OCI-LY7 (cell line): ENCODE results near the gene IL4I1. TPM values are rescaled to one million over a fixed set of nuclear protein-coding genes. Genes with fewer than 3 reads are reported as not detected.

Source experiments
- BruUV-seq: library from RNA; stranded (reverse); fragments of 400-500 nt; replicated peaks from 2 replicates; lab custom pipeline; 2021; lab: Mats Ljungman, UMichigan
- CTCF ChIA-PET: fragments of 300-600 bp; sonication (Branson Sonifier 250); formaldehyde crosslinking; loops from one replicate; lab custom pipeline; 2022; ENCODE audit warnings: antibody characterized with exemption; ENCODE audit not compliant: unreplicated experiment; lab: Charles Lee
- POLR2A ChIA-PET: fragments of 300-600 bp; sonication (Branson Sonifier 250); formaldehyde crosslinking; loops from one replicate; lab custom pipeline; 2022; ENCODE audit warnings: antibody characterized with exemption; lab: Charles Lee
- DNase-seq: peaks from one replicate; pipeline ENCODE4 v3.0.0-alpha.2; 2015; ENCODE audit warnings: low spot score
- H2AFZ ChIP-seq: fragments of 200-600 bp; sonication (generic), shearing (Covaris generic); 2 replicates; pipeline ENCODE4 v1.6.1; 2014; ENCODE audit warnings: mild to moderate bottlenecking, antibody characterized with exemption, low read length, moderate library complexity
- H3K27ac ChIP-seq: fragments of 200-600 bp; sonication (generic); 2 replicates; pipeline ENCODE4 v1.5.1; 2014; ENCODE audit warnings: mixed run types, low read depth, mild to moderate bottlenecking, moderate library complexity, low read length, inconsistent platforms; ENCODE audit not compliant: poor library complexity, severe bottlenecking
- H3K36me3 ChIP-seq: fragments of 200-600 bp; sonication (generic); 2 replicates; pipeline ENCODE4 v1.6.1; 2014; ENCODE audit warnings: mild to moderate bottlenecking, antibody characterized with exemption, low read length, moderate library complexity, mixed read lengths; ENCODE audit not compliant: insufficient read depth
- H3K4me1 ChIP-seq: fragments of 200-600 bp; sonication (generic); 2 replicates; pipeline ENCODE4 v1.5.1; 2014; ENCODE audit warnings: mild to moderate bottlenecking, low read length; ENCODE audit not compliant: insufficient read depth, poor library complexity, severe bottlenecking
- H3K4me2 ChIP-seq: fragments of 200-600 bp; sonication (generic); 2 replicates; pipeline ENCODE4 v1.6.1; 2014; ENCODE audit warnings: mild to moderate bottlenecking, low read length
- H3K4me3 ChIP-seq: fragments of 200-600 bp; sonication (generic); 2 replicates; pipeline ENCODE4 v1.5.1; 2014; ENCODE audit warnings: mild to moderate bottlenecking, low read depth, low read length; ENCODE audit not compliant: poor library complexity, severe bottlenecking
- H3K79me2 ChIP-seq: fragments of 200-600 bp; sonication (generic); 2 replicates; pipeline ENCODE4 v1.6.1; 2016; ENCODE audit warnings: low read depth, mild to moderate bottlenecking, low read length, moderate library complexity, mixed read lengths; ENCODE audit not compliant: insufficient read depth
- H3K9me2 ChIP-seq: fragments of 200-600 bp; sonication (generic); 2 replicates; pipeline ENCODE4 v1.6.1; 2016; ENCODE audit warnings: mild to moderate bottlenecking, low read length, mixed read lengths; ENCODE audit not compliant: insufficient read depth
- H3K9me3 ChIP-seq: fragments of 200-600 bp; sonication (generic); 2 replicates; pipeline ENCODE4 v1.6.1; 2014; ENCODE audit warnings: mild to moderate bottlenecking, mixed run types, low read length, mixed read lengths
- H4K20me1 ChIP-seq: fragments of 200-600 bp; sonication (generic); 2 replicates; pipeline ENCODE4 v1.6.1; 2014; ENCODE audit warnings: mild to moderate bottlenecking, antibody characterized with exemption, low read length, moderate library complexity, mixed read lengths; ENCODE audit not compliant: insufficient read depth
- EZH2phosphoT487 ChIP-seq: fragments of 200-600 bp; sonication (generic); IDR thresholded peaks from 2 replicates; pipeline ENCODE4 v1.6.1; 2018; ENCODE audit warnings: low read depth, borderline replicate concordance, mild to moderate bottlenecking, mixed run types, antibody characterized with exemption, low read length, moderate library complexity, mixed read lengths
- intact Hi-C: fragments of 100-400 bp; cut with micrococcal nuclease; formaldehyde crosslinking; loops from one replicate; pipeline ENCODE4 v1.10.0; 2022; ENCODE audit not compliant: unreplicated experiment
- total RNA-seq, 2 experiments: library from RNA; depleted of rRNA in 1 of 2; stranded (reverse); fragments of >200 nt in 1 of 2; shearing (Covaris generic) in 1 of 2; gene quantifications; 2 replicates each; pipeline ENCODE4 v1.2.3, GENCODE V29; 2014 to 2022
- TF ChIP-seq, protein P1 (sequence below): fragments of 200-600 bp; sonication (generic); conservative IDR thresholded peaks from 2 replicates; pipeline ENCODE4 v1.5.1; 2014; ENCODE audit warnings: mild to moderate bottlenecking, antibody characterized with exemption, low read length, moderate library complexity, mixed read lengths

IL4I1 gene
- total RNA-seq, 2 experiments from 2014 or later, result 0.25 to 1.7 TPM

DNA sequence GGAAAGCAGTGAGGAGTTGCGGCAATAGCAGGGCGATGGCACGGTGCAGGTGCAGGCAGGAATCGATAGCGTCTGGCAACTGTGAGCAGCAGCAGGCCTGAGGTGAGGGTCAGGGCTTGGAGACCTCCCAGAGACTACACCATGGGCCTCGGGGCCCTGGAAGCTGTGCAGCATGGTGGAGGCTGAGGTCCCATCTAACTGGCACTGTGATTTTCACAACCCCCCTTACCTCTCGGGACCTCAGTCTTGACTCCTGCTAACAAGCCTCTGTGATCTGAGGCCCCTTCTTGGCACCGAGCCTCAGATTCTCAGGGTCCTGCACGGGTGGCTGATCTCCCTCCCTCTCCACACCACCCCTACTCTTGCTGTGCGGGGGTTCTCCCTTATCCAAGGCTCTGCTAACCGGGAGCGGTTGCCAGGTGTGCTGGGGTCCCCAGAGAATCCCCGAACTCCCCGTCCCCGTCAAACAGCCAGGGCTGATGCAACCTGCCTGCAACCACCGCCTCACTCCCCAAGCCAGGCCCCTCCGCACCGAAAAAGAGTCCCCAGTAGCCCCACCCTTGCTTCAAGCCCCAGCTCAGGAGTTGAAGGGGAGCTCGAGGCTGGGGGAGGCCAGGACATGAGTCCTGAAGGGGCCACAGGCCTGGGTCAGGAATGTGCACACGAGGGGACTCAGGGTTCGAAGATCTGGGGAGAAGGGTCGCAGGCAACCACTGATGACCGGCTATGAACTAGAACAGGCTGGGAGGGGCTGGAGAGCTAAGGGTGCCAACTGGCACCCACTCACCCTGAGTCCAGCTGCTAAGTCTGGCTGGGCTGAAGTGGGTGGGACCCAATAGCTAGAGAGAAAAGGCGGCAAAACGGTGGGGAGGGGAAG is 27.6 kb upstream of the IL4I1 start:
- no peak for TF ChIP-seq EZH2phosphoT487
- TF ChIP-seq, protein P1, sequence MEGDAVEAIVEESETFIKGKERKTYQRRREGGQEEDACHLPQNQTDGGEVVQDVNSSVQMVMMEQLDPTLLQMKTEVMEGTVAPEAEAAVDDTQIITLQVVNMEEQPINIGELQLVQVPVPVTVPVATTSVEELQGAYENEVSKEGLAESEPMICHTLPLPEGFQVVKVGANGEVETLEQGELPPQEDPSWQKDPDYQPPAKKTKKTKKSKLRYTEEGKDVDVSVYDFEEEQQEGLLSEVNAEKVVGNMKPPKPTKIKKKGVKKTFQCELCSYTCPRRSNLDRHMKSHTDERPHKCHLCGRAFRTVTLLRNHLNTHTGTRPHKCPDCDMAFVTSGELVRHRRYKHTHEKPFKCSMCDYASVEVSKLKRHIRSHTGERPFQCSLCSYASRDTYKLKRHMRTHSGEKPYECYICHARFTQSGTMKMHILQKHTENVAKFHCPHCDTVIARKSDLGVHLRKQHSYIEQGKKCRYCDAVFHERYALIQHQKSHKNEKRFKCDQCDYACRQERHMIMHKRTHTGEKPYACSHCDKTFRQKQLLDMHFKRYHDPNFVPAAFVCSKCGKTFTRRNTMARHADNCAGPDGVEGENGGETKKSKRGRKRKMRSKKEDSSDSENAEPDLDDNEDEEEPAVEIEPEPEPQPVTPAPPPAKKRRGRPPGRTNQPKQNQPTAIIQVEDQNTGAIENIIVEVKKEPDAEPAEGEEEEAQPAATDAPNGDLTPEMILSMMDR, result no peak
- Histone ChIP-seq H3K36me3 (peaks cover 90% of the 10 kb centered on the region), H3K4me1 (peaks cover 62% of the 10 kb centered on the region), H3K4me2 (peak overlapping the region; percentile 82), H3K27ac (peak overlapping the region; percentile 85), H3K79me2 (peaks cover 100% of the 10 kb centered on the region), H4K20me1 (peaks cover 7% of the 10 kb centered on the region; the same call in 1 of the 2 replicates), H3K9me3 (no peaks in the 10 kb centered on the region), H3K4me3 (peak overlapping the region; percentile 62), H3K9me2 (no peaks in the 10 kb centered on the region), H2AFZ (no peak overlapping the region)
- no TSS peak for BruUV-seq
- intact Hi-C loops, result loop anchor here (1.0 kb wide), 3 partner anchors 27 to 74 kb away; partner anchors contain the start of genes AKT1S1 and TBC1D17
- CTCF ChIA-PET, result no interaction called here
- POLR2A ChIA-PET, result interaction anchor here (0.9 kb wide), 1 partner anchor 27 kb away, joined by 6 read pairs; the partner anchor contains the start of gene IL4I1
- peak; percentile 93 for DNase-seq

DNA sequence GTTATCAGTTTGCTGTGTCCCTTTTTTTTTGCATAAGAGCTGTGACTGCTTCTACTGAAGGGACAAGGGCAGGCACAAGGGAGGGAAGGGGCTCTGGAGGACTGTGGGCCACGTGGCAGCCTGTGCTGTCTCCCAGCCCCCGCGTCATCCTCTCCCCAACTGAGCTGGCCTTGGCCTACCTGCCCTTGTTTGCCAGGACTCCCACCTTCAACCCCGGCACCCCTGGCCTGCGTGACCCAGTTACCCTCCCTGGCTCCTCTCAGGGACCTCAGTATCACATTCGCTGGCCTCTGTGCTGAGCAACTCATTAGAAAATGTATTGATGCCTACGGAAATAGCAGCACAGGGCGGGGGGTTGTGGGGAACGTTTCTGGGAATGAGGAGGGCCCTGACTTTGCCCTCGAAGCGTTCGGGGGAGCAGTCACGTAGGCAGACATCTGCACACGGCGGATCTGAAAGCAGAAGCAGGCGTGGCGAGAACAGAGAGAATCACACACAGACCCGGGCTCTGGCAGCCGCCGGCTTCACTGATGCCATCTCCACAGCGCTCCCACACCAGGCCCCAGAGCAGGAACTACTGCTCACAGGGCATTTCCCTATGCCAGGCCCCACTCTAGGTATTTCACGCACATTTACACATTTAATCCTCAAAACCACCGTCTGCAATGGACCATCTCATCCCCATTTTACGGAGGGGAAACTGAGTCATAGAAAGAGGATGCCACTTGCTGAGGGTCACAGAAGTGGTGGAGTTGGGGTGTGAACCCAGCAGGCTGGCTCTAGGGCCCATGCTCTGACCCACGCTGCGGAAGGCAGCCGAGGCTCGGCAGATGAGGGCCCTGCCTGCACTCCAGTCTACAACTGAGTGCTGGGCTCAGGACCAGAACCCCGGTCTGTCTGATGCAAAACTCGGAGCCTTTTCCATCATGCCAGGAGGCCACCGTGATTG is 26.6 kb upstream of the IL4I1 start:
- no TSS peak for BruUV-seq
- peak overlapping the region; percentile 85 for H3K27ac ChIP-seq
- H3K36me3 ChIP-seq, result peaks cover 94% of the 10 kb centered on the region
- no peak for TF ChIP-seq EZH2phosphoT487
- TF ChIP-seq, protein P1, result no peak
- peaks cover 97% of the 10 kb centered on the region for H3K79me2 ChIP-seq
- H3K9me3 ChIP-seq, result no peaks in the 10 kb centered on the region
- intact Hi-C loops, result loop anchor here (1.0 kb wide), 3 partner anchors 26 to 73 kb away; partner anchors contain the start of genes AKT1S1 and TBC1D17
- H4K20me1 ChIP-seq, result peaks cover 7% of the 10 kb centered on the region; the same call in 1 of the 2 replicates
- no peak overlapping the region for H2AFZ ChIP-seq
- H3K4me2 ChIP-seq, result peak overlapping the region; percentile 82
- H3K9me2 ChIP-seq, result no peaks in the 10 kb centered on the region
- DNase-seq, result peak; percentile 69
- H3K4me3 ChIP-seq, result peak overlapping the region; percentile 62
- CTCF ChIA-PET, result no interaction called here
- POLR2A ChIA-PET, result no interaction called here
- H3K4me1 ChIP-seq, result peaks cover 61% of the 10 kb centered on the region
